Measurements from ENCODE around the gene IMMP2L. TPM values are rescaled to one million over a fixed set of nuclear protein-coding genes. Genes with fewer than 3 reads are reported as not detected.

The IMMP2L gene
- total and polyA plus RNA-seq, 2 donors (not counting 3 experiments of a cell fraction or from before 2014, with no cell fraction given): 9.9 to 11.8 TPM

GRCh38 chr7:111056371-111056770, 505.9 kb downstream of the IMMP2L start:
- H3K9ac ChIP-seq (replicated peaks; ENCODE audit: extremely low read depth, insufficient read depth, low read length): no peak overlapping the region
- TF ChIP-seq POLR2AphosphoS5 (IDR thresholded peaks at IDR 0.05; ENCODE audit: insufficient read depth, low read depth, low read length): no peak
- TF ChIP-seq POLR2A (IDR thresholded peaks at IDR 0.05; ENCODE audit: low read depth, low read length): no peak
- TF ChIP-seq JUN (IDR thresholded peaks at IDR 0.05; ENCODE audit: borderline replicate concordance, insufficient read depth, insufficient read length, low read depth): no peak
- no peak for TF ChIP-seq FOS (IDR thresholded peaks at IDR 0.05; ENCODE audit: borderline replicate concordance, insufficient read depth, low read length)
- no peak for TF ChIP-seq CTCF (IDR thresholded peaks at IDR 0.05; ENCODE audit: extremely low read depth in 1 of 2, insufficient read depth in 1 of 2, low read depth in 1 of 2, low read length in 2 of 2)
- no peak for TF ChIP-seq EZH2 (IDR thresholded peaks at IDR 0.05; ENCODE audit: borderline replicate concordance, low read depth, low read length, severe bottlenecking)
- TF ChIP-seq, protein P1, sequence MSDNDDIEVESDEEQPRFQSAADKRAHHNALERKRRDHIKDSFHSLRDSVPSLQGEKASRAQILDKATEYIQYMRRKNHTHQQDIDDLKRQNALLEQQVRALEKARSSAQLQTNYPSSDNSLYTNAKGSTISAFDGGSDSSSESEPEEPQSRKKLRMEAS (IDR thresholded peaks at IDR 0.05; ENCODE audit: insufficient read depth, insufficient read length): no peak
- no peak for TF ChIP-seq MYC (IDR thresholded peaks at IDR 0.05; ENCODE audit: low read depth, low read length)
- no peak for TF ChIP-seq GATA2 (IDR thresholded peaks at IDR 0.05; ENCODE audit: insufficient read depth, insufficient read length, low read depth, low read length)
- dilution Hi-C loops (cut with MboI; ENCODE audit: extremely low pct_ligation_motif_present, low sequenced_read_pairs) (no loop called here), intact Hi-C loops (cut with micrococcal nuclease) (no loop called here)
- no peak overlapping the region for H3K4me3 ChIP-seq (replicated peaks in 1 of 3; ENCODE audit: insufficient read depth in 1 of 3, low read depth in 1 of 3, low read length in 3 of 3)
- no peaks in the 10 kb centered on the region for H3K9me1 ChIP-seq (replicated peaks; ENCODE audit: control insufficient read depth, extremely low read depth, insufficient read depth, low read length)
- H3K27me3 ChIP-seq (ENCODE audit: control insufficient read depth in 2 of 2, insufficient read depth in 2 of 2, low read length in 2 of 2): no peaks in the 10 kb centered on the region
- no peaks in the 10 kb centered on the region for H3K4me1 ChIP-seq (ENCODE audit: control insufficient read depth, extremely low read depth, insufficient read depth, low read length)
- H3K79me2 ChIP-seq (ENCODE audit: control insufficient read depth, insufficient read depth, low read length): no peaks in the 10 kb centered on the region
- H4K20me1 ChIP-seq (replicated peaks; ENCODE audit: control insufficient read depth, extremely low read depth, insufficient read depth, low read length): no peaks in the 10 kb centered on the region
- FAIRE-seq (no peak), DNase-seq (ENCODE audit: low read depth, low spot score) (no peak)
- BruUV-seq (replicated peaks): no TSS peak
- H3K27ac ChIP-seq (ENCODE audit: insufficient read depth, low read depth, low read length): no peak overlapping the region
- H3K36me3 ChIP-seq (ENCODE audit: control insufficient read depth in 2 of 2, extremely low read depth in 1 of 2, insufficient read depth in 2 of 2, low read length in 2 of 2): no peaks in the 10 kb centered on the region
- no peak overlapping the region for H3K4me2 ChIP-seq (ENCODE audit: insufficient read depth, low read length)
- POLR2A ChIA-PET: no interaction called here
- no peak overlapping the region for H2AFZ ChIP-seq (ENCODE audit: low read depth, low read length)
- CTCF ChIA-PET: interaction anchor here (1.0 kb wide), 1 partner anchor 10 kb away, joined by 3 read pairs; no protein-coding TSS in a partner anchor
- no peaks in the 10 kb centered on the region for H3K9me3 ChIP-seq (replicated peaks; ENCODE audit: control insufficient read depth, insufficient read depth, low read length)
